Stimulated activated CD4-positive, alpha-beta T cell treated with anti-CD3 and anti-CD28 coated beads, Interleukin-15, amount 100 ng/mL, for 24 hours (primary cell): ENCODE data around the gene SSH2.

Experiments used
- DNase-seq: peaks from one replicate; pipeline ENCODE4 v3.0.0-alpha.2; 2020

The SSH2 gene

GRCh38 chr17:29595943-29596774 is 333.9 kb downstream of the SSH2 start:
- no peak for DNase-seq

DNA sequence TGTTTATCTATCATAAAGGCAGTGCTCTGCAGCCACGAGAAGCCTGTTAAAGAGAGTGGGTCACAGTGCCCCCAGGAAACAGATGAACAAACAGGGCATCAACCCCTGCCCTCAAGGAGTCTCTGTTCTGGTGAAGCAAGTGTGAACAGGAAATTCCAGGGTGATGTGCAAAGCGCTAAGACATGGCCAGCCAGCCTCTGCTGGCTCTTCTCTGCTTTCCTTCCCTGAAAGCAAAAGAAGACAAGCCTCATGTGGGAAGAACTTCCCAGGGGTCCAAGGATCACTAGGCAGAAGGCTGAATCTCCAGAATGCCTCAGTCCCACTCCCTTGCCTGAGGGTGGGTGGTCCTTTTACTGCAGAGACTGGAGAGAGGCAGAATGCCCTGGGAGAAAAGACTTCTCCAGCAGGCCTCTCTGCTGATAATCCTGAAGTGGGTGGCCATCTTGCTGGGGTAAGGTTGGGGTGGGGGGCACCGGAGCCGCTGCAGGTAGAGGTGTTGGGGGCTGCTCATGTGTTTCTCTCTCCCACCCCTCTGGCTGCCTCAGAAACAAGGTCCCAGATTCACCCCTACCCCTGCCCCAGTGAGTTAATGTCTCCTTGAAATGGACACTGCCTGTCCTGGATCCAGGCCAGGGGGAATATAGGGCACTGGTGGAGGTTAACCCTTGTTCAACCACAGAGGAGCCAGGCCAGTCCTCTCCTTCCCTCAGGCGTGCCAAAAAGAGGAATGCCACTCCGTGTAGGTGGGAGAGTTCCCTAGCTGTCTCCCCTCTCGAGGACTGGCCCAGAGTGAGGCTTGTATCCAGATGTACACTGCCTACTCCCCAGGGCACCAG is 334.7 kb downstream of the SSH2 start:
- DNase-seq = no peak

DNA sequence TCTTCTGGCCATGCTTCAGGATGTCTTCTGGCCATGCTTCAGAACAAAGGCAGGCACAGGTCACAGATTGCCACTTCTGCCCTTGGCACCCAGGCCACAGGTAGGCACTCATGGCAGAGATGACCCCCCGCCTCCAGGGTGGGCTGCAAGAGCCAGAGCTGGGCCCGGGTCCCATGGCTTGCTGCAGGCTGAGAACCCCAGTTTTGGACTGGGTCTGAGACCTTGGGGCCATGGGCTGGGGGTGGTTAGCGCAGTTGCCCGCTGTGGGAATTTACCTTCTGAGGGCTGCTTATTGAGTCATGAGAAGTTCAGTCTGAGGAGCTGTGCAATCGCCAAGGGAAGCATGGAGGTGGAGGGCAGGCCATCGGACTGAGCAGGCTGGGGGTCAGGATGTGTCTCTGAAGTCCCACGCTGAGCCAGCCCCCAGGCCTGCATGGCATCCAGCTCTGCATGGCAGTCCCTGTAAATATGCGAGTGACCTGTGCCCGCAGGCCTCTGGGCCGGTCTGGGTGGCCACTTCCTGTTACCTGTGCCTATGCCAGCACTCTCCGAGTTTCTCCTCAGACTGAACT is 335.4 kb downstream of the SSH2 start:
- DNase-seq = no peak

- DNase-seq = peak; percentile 58
Measured at GRCh38 chr17:29593591-29594518, 336.2 kb downstream of the SSH2 start.

DNA sequence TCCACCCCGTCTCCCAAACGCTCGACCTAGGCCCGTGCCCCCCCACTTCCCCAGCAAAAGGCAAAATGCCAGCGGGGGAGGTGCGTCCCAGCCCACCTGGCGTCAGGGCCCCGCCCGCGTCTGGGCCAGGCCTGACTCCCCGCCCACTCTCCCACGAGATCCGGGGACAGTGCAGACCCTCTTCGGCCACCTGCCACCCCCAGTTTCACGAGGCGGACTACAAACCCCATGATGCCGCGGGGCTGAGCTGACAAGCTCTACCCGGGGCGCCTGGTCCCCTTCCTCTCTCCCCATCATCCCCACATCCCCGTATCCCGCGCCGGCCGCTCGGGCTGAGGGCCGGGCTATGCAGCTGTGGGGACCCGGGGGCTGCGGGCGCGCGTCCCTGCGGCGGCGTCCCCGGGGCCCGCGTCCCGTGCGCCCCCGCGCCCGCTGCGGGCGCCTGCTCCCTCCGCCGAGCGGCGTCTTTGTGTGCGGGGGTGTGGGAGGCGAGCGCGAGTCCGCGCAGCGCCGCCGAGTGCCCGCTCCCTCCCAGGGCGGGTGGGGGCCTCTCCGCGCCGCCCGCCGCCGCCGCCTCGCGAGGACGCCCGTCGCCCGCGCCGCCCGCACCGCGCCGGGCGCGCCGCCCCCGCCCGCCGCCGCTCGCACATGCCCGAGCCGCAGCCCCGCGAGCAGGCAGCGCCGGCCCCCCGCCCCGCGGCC is 337.0 kb downstream of the SSH2 start, which contains the start of gene ANKRD13B:
TSS of gene ANKRD13B (plus strand) at position 283 of the 702 bp plus-strand sequence. CDS start 490 bp downstream, outside the sequence.
- peak; percentile 77 for DNase-seq

- DNase-seq = peak; percentile 90
Measured at GRCh38 chr17:29591737-29592608, 338.1 kb downstream of the SSH2 start.

DNA sequence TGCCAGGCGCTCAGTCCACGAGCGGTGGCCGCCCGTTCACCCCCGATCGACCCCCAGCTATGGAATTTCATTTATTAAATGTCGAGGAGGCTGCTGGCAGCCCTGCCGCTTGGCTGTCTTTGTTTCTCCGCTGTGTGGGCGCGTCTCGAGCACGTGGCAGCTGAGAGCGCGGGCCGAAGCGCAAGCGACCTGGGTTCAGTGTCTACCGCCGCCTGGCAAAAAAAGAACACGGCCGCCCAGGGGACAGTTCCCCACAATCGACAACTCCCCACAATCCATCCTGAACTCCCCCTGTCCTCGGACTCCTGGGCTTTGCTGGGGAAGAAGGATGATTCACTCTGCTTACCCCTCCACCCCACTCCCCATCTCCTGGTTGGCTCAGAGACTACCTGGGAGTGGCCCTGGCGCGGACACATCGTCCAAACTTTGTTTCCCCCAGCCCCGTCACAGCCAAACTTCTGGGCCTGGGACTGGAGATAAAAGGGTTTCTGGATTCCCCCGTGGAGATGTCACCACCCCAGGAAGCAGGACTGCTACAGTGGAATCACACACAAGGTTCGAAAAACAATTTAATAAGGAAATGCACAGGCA is 338.8 kb downstream of the SSH2 start:
- peak; percentile 69 for DNase-seq

- no peak for DNase-seq
Measured at GRCh38 chr17:29590411-29591145, 339.4 kb downstream of the SSH2 start.

- peak; percentile 89 for DNase-seq
Measured at GRCh38 chr17:29589524-29590410, 340.3 kb downstream of the SSH2 start, which contains the start of gene GIT1. TSS of gene GIT1 (minus strand) at chr17:29589648. CDS start at chr17:29589378, 270 bp downstream.

DNA sequence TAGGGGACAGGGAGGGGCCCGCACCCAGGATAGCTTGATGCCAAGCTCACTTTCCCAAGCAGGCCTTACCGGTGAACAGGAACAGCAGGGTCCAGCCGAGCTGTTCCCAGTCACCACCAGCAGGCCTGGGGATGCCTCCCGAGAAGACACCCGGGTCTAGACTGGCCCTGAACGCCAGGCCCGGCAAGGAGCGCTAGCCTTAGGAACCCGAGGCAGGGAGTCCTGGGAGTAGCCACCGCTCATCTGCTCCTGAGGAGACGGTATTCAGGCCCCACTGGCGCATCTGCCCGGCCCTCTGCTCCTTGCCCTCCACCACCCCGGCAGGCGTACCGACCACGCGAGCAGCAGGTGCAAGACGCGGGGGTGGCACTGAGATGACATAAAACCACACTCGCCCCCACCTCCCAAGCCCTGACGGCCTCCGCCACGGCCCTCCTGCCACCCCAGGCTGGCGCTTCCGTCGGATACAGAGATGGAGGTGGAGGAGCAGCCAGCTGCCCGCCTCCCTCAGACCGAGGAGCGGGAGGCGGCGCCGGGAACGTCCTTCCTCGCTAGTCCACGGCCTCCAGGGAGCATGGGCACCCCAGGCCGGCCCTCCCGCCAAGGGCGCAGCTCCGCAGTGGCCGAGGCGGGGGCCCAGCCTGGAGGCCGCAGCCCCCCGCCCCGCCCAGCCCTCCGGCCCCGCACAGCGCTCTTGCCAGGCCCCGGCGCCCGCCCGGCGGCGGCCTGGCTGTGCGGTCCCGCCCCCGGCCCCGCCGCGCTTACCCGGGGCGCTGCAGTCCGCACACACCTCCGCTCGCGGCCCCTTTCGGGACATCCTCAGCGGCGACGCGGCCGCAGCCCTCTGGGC is 341.2 kb downstream of the SSH2 start:
- DNase-seq = peak; percentile 71

DNA sequence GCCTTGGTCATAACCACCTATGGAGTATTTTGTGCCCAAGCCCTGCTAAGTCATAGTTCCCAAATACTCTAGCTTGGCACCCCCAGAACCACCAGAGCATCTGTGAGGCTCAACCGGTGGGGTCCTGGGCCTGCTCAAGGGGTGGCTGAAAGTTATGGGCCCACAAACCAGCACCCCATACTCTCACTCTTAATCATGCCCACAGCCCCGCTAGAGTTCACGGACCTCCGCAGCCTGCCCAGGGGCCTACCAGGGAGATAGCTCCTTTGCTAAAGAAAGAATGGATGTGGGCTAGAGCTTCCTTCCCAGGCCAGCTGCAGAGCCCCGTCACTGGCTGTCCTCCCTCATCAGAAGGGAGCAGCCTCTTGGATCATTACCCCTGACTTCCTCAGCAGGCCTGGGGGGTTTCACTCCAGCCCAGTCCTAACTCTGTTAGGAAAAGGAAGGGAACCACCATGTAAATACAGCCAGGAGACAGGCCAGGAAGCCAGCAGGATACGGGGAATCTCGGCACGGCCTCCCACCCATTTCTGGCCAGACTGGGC is 341.9 kb downstream of the SSH2 start:
- no peak for DNase-seq

DNA sequence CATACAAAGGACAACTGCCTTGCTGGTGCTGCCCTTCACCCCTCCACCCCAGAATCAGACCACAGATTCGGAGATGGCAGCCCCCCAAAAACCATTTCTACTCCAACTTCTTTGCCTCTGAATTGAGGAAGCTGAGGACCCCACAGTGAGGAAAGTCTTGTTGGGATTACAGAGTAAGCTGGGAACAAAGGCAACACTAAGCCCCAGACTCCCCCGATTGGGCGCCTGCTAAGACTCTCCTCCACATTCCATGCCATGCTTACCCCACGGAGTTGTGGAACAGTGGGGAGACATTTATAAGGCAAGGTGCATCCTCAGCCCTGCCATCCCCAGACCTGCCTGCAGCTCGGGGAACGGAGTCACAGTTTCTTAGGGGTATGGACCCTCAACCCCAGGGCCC is 342.4 kb downstream of the SSH2 start:
- no peak for DNase-seq

DNA sequence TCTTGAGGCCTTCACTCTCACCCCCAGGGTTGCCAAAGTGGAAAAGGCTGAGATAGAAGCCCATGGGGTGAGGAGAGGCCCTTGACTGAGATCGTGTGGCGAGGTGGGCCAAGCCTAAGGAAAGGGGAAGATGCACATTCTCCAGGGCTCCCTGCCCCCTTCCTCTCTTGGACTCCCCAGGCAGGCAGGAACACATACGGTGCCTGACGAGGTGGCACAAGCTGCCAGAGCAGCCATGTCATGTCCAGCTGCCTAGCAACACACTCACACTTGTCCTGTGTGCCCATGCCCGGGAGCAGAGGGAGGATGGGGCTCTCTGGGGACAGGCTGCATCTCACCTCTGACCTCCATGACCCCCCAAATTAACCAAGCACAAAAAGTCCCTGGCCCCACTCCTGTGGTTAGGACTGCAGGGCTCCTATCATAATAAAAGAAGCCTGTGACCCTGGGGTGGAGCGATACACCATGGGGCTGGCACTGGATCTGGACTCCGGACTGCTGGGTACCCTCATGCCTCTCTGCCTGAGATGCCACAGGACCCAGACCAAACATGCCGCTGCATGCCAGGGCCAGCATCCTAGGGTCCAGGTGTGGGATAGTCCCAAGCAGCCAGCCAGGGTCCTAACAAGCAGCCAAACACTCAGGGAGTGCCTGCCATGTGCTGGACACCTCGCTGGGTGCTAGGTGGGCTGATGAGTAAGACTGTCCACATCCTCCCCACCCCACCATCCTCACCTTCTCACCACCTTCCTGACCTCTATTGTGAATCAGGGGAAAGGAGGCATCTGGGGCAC is 343.2 kb downstream of the SSH2 start:
- no peak for DNase-seq

DNA sequence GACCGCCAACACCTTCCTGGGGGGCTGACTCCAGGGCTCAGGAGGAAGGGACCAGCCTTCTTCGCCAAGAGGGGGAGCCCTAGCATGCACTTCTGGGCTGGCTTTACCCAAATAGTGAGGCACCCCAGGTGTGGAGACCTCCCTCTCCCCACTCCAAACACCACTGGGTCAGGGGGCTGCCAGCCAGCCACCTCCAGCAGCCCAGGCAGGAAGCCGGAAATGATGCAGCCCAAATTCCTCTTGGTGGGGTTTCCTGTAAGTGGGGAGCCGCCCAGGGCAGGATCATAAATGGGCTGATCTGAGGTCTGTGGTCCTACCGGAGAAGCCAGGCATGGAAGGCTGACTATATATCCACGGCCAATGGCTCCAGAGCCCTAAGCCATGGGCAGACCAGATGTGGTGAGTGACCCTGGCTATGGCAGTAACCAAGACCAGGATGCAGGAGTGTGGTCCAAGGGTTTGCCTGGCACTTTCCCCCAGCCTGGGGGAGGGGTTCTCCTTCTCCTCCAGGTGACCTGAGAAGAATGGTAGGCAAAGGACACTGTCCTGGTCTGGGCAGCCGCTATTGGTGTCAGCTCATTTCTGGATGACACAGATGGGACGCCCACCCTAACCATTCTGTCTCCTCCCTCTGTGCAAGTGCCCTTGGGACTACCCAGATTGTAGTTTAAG is 344.8 kb downstream of the SSH2 start:
- no peak for DNase-seq

GRCh38 chr17:29584452-29585079 is 345.5 kb downstream of the SSH2 start:
- DNase-seq = no peak
